ENCODE results near the gene ATP6V1B1.

DNA sequence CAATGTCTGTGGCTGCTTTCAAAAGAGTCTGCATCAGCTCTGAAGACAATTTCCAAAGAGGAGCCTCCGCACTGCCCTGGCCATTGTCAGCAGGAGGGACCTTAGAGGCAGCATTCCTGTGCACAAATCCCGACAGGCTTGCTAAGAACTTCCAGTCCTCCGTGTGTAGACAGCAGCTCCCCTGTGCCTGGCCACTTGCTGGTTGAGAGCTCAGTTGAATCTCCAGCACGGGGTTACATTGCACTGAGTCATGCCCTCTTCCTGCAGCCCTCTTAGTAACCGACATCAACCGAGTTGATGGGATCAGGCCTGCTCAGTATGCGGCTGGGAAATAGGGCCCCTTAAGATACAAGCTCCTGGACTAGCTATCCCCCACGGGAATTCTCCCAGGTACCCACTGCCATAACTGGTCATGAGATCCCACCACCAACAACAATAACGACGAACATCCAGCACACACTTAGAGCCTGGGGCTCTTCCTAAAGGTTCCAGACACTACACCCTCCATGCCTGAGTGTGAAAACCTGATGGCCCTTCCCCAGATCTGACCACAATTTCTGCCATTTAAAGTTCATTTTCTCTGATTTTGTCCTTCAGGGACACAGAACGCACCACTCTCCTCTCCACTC is 12.0 kb downstream of the ATP6V1B1 start:
- TF ChIP-seq, protein P1, sequence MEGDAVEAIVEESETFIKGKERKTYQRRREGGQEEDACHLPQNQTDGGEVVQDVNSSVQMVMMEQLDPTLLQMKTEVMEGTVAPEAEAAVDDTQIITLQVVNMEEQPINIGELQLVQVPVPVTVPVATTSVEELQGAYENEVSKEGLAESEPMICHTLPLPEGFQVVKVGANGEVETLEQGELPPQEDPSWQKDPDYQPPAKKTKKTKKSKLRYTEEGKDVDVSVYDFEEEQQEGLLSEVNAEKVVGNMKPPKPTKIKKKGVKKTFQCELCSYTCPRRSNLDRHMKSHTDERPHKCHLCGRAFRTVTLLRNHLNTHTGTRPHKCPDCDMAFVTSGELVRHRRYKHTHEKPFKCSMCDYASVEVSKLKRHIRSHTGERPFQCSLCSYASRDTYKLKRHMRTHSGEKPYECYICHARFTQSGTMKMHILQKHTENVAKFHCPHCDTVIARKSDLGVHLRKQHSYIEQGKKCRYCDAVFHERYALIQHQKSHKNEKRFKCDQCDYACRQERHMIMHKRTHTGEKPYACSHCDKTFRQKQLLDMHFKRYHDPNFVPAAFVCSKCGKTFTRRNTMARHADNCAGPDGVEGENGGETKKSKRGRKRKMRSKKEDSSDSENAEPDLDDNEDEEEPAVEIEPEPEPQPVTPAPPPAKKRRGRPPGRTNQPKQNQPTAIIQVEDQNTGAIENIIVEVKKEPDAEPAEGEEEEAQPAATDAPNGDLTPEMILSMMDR (conservative IDR thresholded peaks at IDR 0.05 in 1 of 2, IDR thresholded peaks at IDR 0.05 in 1 of 2; ENCODE audit: extremely low read depth in 1 of 2, insufficient read depth in 1 of 2, low read depth in 1 of 2, low read length in 2 of 2) = no peak
- no peak for TF ChIP-seq EZH2 (IDR thresholded peaks at IDR 0.05; ENCODE audit: borderline replicate concordance, low read length)
